ENCODE results near the gene TRIM61. TPM values are rescaled to one million over a fixed set of nuclear protein-coding genes. Genes with fewer than 3 reads are reported as not detected.

TRIM61 gene
- total RNA-seq, 1 experiment from 2014 or later, result 2.8 TPM

- TF ChIP-seq, protein P1, sequence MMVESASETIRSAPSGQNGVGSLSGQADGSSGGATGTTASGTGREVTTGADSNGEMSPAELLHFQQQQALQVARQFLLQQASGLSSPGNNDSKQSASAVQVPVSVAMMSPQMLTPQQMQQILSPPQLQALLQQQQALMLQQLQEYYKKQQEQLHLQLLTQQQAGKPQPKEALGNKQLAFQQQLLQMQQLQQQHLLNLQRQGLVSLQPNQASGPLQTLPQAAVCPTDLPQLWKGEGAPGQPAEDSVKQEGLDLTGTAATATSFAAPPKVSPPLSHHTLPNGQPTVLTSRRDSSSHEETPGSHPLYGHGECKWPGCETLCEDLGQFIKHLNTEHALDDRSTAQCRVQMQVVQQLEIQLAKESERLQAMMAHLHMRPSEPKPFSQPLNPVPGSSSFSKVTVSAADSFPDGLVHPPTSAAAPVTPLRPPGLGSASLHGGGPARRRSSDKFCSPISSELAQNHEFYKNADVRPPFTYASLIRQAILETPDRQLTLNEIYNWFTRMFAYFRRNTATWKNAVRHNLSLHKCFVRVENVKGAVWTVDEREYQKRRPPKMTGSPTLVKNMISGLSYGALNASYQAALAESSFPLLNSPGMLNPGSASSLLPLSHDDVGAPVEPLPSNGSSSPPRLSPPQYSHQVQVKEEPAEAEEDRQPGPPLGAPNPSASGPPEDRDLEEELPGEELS (CRISPR knock-in tag; IDR thresholded peaks at IDR 0.05), result peak; percentile 85
- TF ChIP-seq KAT7 (CRISPR knock-in tag; IDR thresholded peaks at IDR 0.05; ENCODE audit: borderline replicate concordance) (no peak), ZNF219 (CRISPR knock-in tag; IDR thresholded peaks at IDR 0.05; ENCODE audit: borderline replicate concordance) (no peak), NR3C1 (CRISPR knock-in tag; conservative IDR thresholded peaks at IDR 0.05; ENCODE audit: low read depth) (no peak), NFYB (CRISPR knock-in tag; conservative IDR thresholded peaks at IDR 0.05; ENCODE audit: low read depth) (peak; percentile 76), ZNF138 (CRISPR knock-in tag; conservative IDR thresholded peaks at IDR 0.05) (peak; percentile 90), MYBL2 (CRISPR knock-in tag; IDR thresholded peaks at IDR 0.05) (peak; percentile 85), SMAD3 (CRISPR knock-in tag; IDR thresholded peaks at IDR 0.05; ENCODE audit: borderline replicate concordance) (peak; percentile 68; the same call in 1 of the 2 replicates), AR (CRISPR knock-in tag; IDR thresholded peaks at IDR 0.05) (no peak), CREM (CRISPR knock-in tag; IDR thresholded peaks at IDR 0.05) (peak; percentile 73; the same call in 1 of the 2 replicates), ZNF121 (CRISPR knock-in tag; IDR thresholded peaks at IDR 0.05) (peak; percentile 49), NFATC4 (CRISPR knock-in tag; IDR thresholded peaks at IDR 0.05) (no peak), NR2C2 (CRISPR knock-in tag; IDR thresholded peaks at IDR 0.05) (peak; percentile 68)
- TF ChIP-seq, protein P2, sequence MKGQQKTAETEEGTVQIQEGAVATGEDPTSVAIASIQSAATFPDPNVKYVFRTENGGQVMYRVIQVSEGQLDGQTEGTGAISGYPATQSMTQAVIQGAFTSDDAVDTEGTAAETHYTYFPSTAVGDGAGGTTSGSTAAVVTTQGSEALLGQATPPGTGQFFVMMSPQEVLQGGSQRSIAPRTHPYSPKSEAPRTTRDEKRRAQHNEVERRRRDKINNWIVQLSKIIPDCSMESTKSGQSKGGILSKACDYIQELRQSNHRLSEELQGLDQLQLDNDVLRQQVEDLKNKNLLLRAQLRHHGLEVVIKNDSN (CRISPR knock-in tag; IDR thresholded peaks at IDR 0.05), result no peak; the same call in 1 of the 2 replicates
- TF ChIP-seq, protein P3, sequence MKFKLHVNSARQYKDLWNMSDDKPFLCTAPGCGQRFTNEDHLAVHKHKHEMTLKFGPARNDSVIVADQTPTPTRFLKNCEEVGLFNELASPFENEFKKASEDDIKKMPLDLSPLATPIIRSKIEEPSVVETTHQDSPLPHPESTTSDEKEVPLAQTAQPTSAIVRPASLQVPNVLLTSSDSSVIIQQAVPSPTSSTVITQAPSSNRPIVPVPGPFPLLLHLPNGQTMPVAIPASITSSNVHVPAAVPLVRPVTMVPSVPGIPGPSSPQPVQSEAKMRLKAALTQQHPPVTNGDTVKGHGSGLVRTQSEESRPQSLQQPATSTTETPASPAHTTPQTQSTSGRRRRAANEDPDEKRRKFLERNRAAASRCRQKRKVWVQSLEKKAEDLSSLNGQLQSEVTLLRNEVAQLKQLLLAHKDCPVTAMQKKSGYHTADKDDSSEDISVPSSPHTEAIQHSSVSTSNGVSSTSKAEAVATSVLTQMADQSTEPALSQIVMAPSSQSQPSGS (CRISPR knock-in tag; IDR thresholded peaks at IDR 0.05; ENCODE audit: borderline replicate concordance, low read depth), result no peak
- TF ChIP-seq, protein P4, sequence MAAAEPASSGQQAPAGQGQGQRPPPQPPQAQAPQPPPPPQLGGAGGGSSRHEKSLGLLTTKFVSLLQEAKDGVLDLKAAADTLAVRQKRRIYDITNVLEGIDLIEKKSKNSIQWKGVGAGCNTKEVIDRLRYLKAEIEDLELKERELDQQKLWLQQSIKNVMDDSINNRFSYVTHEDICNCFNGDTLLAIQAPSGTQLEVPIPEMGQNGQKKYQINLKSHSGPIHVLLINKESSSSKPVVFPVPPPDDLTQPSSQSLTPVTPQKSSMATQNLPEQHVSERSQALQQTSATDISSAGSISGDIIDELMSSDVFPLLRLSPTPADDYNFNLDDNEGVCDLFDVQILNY (CRISPR knock-in tag; IDR thresholded peaks at IDR 0.05), result peak; percentile 88; the same call in 1 of the 2 replicates
- TF ChIP-seq, protein P5, sequence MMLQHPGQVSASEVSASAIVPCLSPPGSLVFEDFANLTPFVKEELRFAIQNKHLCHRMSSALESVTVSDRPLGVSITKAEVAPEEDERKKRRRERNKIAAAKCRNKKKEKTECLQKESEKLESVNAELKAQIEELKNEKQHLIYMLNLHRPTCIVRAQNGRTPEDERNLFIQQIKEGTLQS (CRISPR knock-in tag; conservative IDR thresholded peaks at IDR 0.05), result no peak
Measured at GRCh38 chr4:164956766-164957643, 20.5 kb downstream of the TRIM61 start (continued).
